OCI-M2 (cell line): Measurements from ENCODE around the gene CEP41.

ENCODE experiments used
- DNase-seq: peaks from one replicate; lab custom pipeline; 2025; ENCODE audit not compliant: unreplicated experiment; lab: John Stamatoyannopoulos, UW

CEP41 gene, protein sequence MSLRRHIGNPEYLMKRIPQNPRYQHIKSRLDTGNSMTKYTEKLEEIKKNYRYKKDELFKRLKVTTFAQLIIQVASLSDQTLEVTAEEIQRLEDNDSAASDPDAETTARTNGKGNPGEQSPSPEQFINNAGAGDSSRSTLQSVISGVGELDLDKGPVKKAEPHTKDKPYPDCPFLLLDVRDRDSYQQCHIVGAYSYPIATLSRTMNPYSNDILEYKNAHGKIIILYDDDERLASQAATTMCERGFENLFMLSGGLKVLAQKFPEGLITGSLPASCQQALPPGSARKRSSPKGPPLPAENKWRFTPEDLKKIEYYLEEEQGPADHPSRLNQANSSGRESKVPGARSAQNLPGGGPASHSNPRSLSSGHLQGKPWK

GRCh38 chr7:130440527-130441365 lies at the start of gene CEP41:
Gene CEP41, minus strand, starts transcription at chr7:130441016. Its CDS starts 50 bp downstream, at chr7:130440966.
- peak; percentile 94 for DNase-seq

- DNase-seq, result no peak
These were observed 49.5 kb upstream of the CEP41 start for GRCh38 chr7:130490311-130490791.

DNA sequence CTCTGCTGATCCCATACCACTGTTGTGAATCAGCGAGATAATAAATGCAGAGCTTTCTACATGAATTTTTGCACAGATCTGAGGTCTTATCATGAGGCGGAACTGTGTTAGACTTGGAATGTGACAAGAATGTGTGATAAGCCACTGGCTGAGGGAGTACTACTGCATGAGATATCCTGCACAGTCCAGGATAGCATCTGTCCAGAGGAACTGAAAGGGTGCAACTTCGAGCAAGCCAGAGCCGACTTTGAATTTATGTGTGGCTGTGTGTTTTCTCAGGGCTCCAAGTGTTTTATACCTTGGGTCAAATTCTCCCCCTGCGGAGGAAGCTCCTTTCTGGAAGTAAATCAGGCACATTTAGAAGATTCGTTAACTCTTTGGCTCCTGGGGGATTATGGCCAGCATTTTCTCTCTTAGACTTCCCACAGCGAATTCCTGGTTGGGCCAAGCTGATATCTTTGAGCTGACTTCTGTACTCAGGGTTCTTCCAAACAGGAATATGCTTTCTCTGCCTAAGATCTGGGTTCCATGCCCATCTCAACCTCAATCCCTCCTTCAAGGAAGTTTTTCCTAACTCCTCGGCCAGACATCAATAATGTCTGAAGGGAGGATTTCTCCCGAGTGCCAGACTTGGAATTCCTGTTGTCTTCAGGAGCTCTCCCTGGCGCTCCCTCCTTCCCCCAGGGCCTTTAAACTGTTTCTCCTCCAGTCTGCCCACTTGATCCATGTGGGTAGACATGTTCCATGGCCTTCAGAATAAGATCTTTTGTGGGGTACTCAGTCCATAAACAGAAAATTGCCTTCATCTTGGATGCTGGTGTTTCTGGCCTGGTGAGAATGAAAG lies 48.5 kb upstream of the CEP41 start:
- no peak for DNase-seq

GRCh38 chr7:130488392-130489139 lies 47.8 kb upstream of the CEP41 start:
- DNase-seq, result no peak

DNA sequence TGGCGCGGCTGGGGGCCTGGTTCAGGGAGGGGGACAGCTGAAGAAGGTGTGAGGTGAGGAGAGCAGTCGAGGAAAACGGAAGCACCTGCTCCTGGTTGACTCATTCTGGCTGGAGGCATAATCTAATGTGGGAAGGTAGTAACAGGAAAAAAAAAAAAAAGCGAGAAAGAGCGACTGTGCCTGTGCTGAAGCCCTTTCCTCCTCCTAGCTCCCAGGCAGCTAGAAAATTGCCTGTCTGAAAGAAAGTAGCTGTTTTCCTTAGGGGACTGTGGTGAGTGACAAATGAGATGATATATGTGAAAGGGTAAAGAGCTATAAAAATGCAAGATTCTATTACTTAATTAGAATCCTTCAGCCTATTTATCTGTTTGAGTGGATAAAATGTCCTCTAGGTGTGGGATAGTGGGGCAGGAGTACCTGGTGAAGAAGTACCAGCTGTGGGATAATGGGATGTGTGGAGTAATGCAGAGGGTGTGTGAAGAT lies 46.2 kb upstream of the CEP41 start:
- DNase-seq, result no peak

DNA sequence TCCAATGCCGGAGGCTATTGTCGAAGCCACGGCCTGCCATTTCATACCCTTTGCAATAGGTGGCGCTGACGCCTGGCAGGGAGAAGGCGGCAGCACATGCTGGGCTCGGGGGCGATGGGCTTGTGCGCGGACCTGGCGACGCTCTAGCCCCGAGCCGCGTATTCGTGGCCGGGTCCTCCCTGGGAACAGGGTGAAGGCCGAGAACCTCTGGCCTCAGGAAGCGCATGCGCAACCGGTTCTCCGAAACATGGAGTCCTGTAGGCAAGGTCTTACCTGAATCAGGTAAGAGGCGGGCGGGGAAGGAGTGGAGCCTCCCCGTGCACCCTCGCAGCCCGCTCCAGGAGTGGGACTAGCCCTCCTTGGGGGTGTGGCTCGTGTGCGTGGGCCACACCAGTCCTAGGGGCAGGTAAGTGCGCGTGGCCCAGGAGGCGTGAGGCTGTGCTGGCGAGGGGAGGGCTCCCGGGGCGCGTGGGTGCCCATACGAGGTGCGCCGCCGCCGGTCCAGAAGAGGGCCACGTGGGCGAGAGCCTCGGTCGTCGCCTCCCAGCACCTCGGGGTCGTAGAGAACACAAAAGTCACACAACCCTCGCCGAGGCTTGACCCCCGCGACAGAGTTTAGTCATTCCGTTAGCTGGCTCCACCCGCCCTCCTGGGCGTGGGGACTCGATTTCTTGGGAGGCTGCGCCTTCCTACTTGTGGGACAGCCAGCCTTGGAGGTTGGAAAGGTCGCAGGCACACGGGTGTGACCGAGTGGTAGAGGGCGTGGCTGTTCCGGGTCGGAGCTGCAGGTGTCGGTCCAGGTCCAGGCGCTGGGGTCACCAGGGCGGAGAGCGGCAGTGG lies 45.5 kb upstream of the CEP41 start:
- peak; percentile 93 for DNase-seq

GRCh38 chr7:130485734-130486113 lies 44.9 kb upstream of the CEP41 start:
- peak; percentile 93 for DNase-seq

DNA sequence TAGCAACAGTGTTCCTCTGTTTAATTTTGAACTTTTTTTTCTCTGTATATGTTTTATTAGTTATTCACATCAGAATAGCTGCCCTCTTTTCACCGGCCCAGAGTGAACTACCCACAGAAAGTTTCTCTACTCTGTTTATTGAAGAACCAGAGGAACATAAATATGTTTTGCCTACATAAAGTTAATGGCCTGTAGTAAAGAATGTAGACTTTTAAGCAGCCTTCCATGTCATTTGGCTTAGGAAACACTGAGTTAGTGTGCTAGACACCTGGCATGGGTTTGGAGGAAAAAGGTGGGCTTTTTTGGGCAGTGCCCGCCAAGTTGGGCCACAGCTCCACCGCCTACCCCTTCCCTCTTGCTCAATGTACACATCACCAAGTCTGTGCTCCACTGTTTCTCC lies 42.2 kb upstream of the CEP41 start:
- no peak for DNase-seq

DNA sequence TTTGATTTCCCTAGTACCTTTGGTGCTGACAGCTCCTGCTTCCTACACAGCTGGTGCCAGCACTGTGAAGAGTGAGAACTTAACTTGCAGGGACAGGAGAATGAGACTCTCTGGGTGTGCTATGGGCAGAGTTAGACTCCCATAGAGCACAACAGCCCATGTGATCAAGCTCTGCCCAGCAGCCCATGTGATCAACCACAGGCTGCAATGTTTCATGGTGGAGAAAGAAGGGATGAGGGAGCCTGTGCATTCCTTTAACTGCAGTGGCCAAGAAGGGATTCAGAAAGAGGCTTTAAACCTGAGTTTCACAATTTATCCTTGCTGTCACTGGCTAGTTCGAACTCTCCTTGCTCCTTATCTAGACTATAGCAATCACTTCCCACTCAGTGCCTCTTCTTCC lies 41.1 kb upstream of the CEP41 start:
- no peak for DNase-seq

DNA sequence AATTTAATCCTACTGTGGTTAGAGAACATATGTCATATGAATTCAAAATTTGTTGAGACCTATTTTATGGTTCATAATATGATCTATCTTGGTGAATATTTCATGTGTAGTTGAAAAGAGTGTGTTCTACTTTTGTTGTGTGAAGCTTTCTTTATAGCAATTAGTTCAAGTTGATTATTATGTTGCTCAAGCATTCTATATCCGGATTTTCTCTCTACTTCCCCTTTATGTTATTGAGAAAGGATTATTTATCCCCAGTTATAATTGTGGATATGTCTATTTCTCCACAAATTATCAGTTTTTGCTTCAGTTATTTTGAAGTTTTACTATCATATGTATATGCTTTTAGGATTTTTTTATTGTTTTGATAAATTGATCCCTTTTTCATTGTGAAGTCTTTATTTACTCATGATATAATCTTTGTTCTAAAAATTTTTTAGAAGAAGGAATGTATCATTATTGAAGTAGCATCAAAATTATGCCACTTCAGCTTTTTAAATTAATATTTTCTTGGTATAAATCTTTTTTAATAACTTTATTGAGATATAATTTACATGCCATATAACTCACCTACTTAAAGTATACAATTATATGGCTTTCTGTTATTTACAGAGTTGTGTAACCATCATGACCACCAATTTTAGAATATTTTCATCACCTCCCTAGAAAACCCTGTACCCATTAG lies 39.0 kb upstream of the CEP41 start:
- no peak for DNase-seq

DNA sequence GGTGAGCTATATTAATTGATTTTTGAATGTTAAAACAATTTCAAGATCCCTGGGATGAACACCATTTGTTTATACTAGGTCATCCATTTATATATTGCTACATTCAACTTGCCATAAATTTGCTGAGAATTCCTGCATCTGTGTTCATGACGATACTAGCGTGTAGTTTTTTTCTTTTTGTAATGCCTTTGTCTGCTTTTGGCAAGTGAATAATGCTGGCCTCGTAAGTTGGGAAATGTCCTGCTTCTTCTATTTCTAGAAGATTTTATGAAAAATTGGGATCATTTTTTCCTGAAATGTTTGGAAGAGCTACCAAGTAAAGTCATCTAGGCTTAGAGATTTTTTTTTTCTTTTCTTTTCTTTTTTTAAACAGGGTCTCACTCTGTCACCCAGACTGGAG lies 38.2 kb upstream of the CEP41 start:
- no peak for DNase-seq

DNA sequence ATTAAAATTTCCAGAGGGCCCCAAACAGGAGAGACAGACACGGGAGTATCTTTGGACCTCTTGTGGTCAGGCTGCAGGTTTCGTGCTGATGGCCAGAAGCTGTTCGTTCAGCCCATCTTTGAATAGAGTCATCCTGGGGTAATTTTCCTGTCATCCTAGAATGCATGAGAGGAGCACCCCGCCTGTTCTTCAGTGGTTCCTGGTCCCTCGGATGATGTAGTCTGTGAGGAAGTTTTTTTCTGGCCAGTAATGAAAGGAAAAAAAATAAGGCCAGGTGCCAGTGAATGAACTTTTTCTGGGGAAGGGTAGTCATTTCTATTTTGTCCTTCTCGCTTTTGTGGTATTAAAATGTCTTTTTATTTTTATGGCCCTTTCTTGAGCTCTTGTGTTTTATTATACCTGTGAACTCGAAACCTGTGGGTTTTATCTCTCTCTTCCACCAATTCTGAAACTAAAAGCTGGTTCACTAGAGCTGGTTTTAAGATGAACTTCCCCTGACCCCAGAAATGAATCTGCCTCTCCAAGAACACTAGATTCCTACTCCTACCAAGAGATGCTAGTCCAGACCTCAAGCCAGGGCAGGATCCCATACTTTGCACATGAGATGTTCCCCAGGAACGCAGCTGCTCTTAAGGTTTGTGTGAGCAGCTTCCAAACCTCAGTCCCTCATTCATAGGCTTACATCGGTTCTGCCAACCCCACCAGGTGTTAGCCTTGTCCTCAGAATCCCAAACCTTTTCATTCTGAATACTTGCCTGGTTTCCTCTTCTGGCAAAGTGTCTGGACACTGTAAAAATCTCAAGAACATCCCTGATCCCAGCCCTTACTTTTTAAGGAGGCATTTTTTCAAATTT lies 35.7 kb upstream of the CEP41 start:
- no peak for DNase-seq

DNA sequence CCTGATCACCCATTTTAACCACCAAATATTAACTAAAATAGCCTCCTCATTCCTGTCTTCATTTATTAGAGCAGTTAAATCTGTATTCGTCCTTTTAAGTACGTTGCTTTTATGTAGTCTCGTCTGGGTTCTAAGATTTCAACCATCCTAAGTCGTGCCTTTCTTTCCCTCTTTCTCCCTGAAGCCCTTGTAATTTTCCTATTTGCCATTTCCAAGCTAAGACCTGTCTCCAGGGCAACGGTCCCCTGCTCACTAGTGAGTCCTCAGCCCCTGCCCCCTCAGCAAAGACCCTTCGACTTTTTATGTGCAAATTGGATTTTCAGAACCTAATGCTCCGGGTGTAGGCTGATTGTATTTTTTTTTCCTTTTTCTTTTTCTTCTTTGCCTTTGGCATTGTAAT lies 35.0 kb upstream of the CEP41 start:
- DNase-seq, result no peak

DNA sequence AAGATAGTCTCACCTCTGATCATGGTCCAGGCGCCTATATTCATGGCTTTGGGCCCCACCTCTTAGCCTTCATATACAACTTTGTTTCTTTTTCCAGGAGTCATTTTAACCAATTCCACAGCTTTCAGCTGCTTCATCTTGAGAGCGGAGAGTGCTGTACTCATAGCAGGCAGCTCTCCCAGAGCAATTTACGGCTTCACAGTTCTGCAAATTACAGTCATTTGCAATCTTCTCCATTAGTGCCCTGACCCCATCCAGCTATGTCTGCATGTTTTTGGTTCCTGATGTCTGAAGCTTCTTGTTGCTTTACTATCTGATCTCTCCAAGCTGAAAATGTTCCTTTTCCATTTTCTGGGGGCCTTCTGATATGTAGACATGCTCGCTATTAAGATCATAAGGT lies 33.1 kb upstream of the CEP41 start:
- no peak for DNase-seq

DNA sequence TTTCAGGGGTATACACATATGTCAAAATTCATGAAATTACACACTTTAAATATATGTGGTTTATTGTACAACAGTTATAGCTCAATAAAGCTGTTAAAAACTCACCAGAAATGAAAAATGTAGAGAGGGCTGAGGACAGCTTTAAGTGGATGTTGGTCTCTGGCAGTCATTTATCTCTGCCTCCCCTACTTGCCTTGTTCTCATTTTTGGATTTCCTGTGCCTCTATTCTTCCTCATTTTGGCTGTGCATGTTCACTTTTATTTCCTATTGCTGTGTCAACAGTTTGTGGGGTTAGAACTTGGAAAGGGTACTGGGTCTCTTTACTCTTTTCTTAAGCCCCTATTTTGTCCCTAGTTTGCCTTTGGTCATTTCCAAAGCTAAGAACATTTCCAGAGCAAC lies 32.5 kb upstream of the CEP41 start:
- DNase-seq, result no peak

- no peak for DNase-seq
These were observed 31.2 kb upstream of the CEP41 start for GRCh38 chr7:130471974-130472373.

- no peak for DNase-seq
These were observed 27.8 kb upstream of the CEP41 start for GRCh38 chr7:130468612-130469011.
